Measurements from ENCODE around the gene P3H3. TPM values are rescaled to one million over a fixed set of nuclear protein-coding genes. Genes with fewer than 3 reads are reported as not detected.

P3H3 gene
- total RNA-seq, 2 experiments from 2014 or later: 0.18 to 0.68 TPM

- ChIA-PET CTCF (interaction anchor here (0.7 to 3.0 kb wide), 7 partner anchors 8 to 249 kb away, joined by 3 to 18 read pairs (median 6); partner anchors contain the start of genes COPS7A, LAG3 and MLF2), POLR2A (interaction anchor here (0.7 to 7.9 kb wide), 9 partner anchors 9 to 177 kb away, joined by 3 to 153 read pairs (median 5); partner anchors contain the start of genes C12orf57, COPS7A, LAG3 and MLF2)
- no peak for DNase-seq
- H3K27ac Mint-ChIP-seq: peak overlapping the region; percentile 74
- H3K36me3 Mint-ChIP-seq (ENCODE audit: low read depth): peaks cover 16% of the 10 kb centered on the region
- no peaks in the 10 kb centered on the region for H3K27me3 Mint-ChIP-seq
- H3K4me3 Mint-ChIP-seq: peak overlapping the region; percentile 33
- H3K4me1 Mint-ChIP-seq: peaks cover 50% of the 10 kb centered on the region
- H3K9me3 Mint-ChIP-seq: no peaks in the 10 kb centered on the region
These were observed 41.7 kb upstream of the P3H3 start for GRCh38 chr12:6786416-6787094.

GRCh38 chr12:6787309-6787708 lies 40.9 kb upstream of the P3H3 start:
- Mint-ChIP-seq H3K27ac (peak overlapping the region; percentile 74), H3K27me3 (no peaks in the 10 kb centered on the region), H3K36me3 (ENCODE audit: low read depth) (peaks cover 23% of the 10 kb centered on the region), H3K4me3 (peak overlapping the region; percentile 33), H3K4me1 (peaks cover 54% of the 10 kb centered on the region), H3K9me3 (no peaks in the 10 kb centered on the region)
- ChIA-PET POLR2A (interaction anchor here (0.7 to 7.9 kb wide), 8 partner anchors 8 to 178 kb away, joined by 3 to 153 read pairs (median 6); partner anchors contain the start of genes C12orf57, COPS7A, LAG3 and MLF2), CTCF (interaction anchor here (0.7 to 3.0 kb wide), 7 partner anchors 9 to 250 kb away, joined by 3 to 18 read pairs (median 6); partner anchors contain the start of genes COPS7A, LAG3 and MLF2)
- no peak for DNase-seq

GRCh38 chr12:6788972-6789924 lies 39.0 kb upstream of the P3H3 start, which contains the start of gene CD4:
Gene CD4 (plus strand): TSS chr12:6789528. CDS start chr12:6800139, 10,611 bp downstream.
- H3K36me3 Mint-ChIP-seq (ENCODE audit: low read depth): peaks cover 34% of the 10 kb centered on the region
- peak; percentile 89 for DNase-seq
- POLR2A ChIA-PET: interaction anchor here (0.6 to 7.9 kb wide), 17 partner anchors 10 to 254 kb away, joined by 3 to 153 read pairs (median 9); partner anchors contain the start of genes C12orf57, CDCA3, COPS7A and GAPDH
- peak within 1 kb of the TSS; percentile 90 for H3K27ac Mint-ChIP-seq
- H3K27me3 Mint-ChIP-seq: no peaks in the 10 kb centered on the region
- no peaks in the 10 kb centered on the region for H3K9me3 Mint-ChIP-seq
- CTCF ChIA-PET: interaction anchor here (0.7 to 5.9 kb wide), 16 partner anchors 9 to 175 kb away, joined by 3 to 53 read pairs (median 5); partner anchors contain the start of genes COPS7A, LAG3, MLF2 and PTMS
- peak within 1 kb of the TSS; percentile 93 for H3K4me3 Mint-ChIP-seq
- peaks cover 56% of the 10 kb centered on the region for H3K4me1 Mint-ChIP-seq

GRCh38 chr12:6790496-6791150 lies 37.6 kb upstream of the P3H3 start:
- peak; percentile 68 for DNase-seq
- no peaks in the 10 kb centered on the region for H3K9me3 Mint-ChIP-seq
- ChIA-PET POLR2A (interaction anchor here (1.2 to 7.9 kb wide), 16 partner anchors 10 to 319 kb away, joined by 3 to 153 read pairs (median 9); partner anchors contain the start of genes C12orf57, C1RL, CDCA3 and COPS7A), CTCF (interaction anchor here (0.6 to 5.9 kb wide), 6 partner anchors 13 to 44 kb away, joined by 3 to 53 read pairs (median 14); partner anchors contain the start of genes MLF2 and PTMS)
- peaks cover 47% of the 10 kb centered on the region for H3K36me3 Mint-ChIP-seq (ENCODE audit: low read depth)
- H3K27ac Mint-ChIP-seq: peak overlapping the region; percentile 90
- peaks cover 53% of the 10 kb centered on the region for H3K4me1 Mint-ChIP-seq
- no peaks in the 10 kb centered on the region for H3K27me3 Mint-ChIP-seq
- peak overlapping the region; percentile 93 for H3K4me3 Mint-ChIP-seq

GRCh38 chr12:6791931-6792520 lies 36.2 kb upstream of the P3H3 start:
- ChIA-PET CTCF (interaction anchor here (1.0 to 5.9 kb wide), 17 partner anchors 8 to 254 kb away, joined by 3 to 53 read pairs (median 5); partner anchors contain the start of genes COPS7A, MLF2, NOP2 and PTMS), POLR2A (interaction anchor here (0.8 to 7.9 kb wide), 21 partner anchors 9 to 317 kb away, joined by 3 to 153 read pairs (median 5); partner anchors contain the start of genes C12orf57, C1RL, CDCA3 and COPS7A)
- H3K9me3 Mint-ChIP-seq: no peaks in the 10 kb centered on the region
- peaks cover 58% of the 10 kb centered on the region for H3K36me3 Mint-ChIP-seq (ENCODE audit: low read depth)
- H3K4me1 Mint-ChIP-seq: peaks cover 52% of the 10 kb centered on the region
- H3K27ac Mint-ChIP-seq: peak overlapping the region; percentile 90
- no peaks in the 10 kb centered on the region for H3K27me3 Mint-ChIP-seq
- H3K4me3 Mint-ChIP-seq: peak overlapping the region; percentile 93
- DNase-seq: no peak

- POLR2A ChIA-PET: interaction anchor here (0.6 to 7.9 kb wide), 23 partner anchors 8 to 317 kb away, joined by 3 to 153 read pairs (median 5); partner anchors contain the start of genes C12orf57, C1RL, CDCA3 and COPS7A
- H3K9me3 Mint-ChIP-seq: no peaks in the 10 kb centered on the region
- peaks cover 51% of the 10 kb centered on the region for H3K4me1 Mint-ChIP-seq
- peak; percentile 70 for DNase-seq
- CTCF ChIA-PET: interaction anchor here (1.0 to 5.9 kb wide), 17 partner anchors 9 to 225 kb away, joined by 3 to 53 read pairs (median 5); partner anchors contain the start of genes COPS7A, MLF2, NOP2 and PTMS
- no peaks in the 10 kb centered on the region for H3K27me3 Mint-ChIP-seq
- H3K36me3 Mint-ChIP-seq (ENCODE audit: low read depth): peaks cover 64% of the 10 kb centered on the region
- peak overlapping the region; percentile 93 for H3K4me3 Mint-ChIP-seq
- H3K27ac Mint-ChIP-seq: peak overlapping the region; percentile 90
These were observed 35.5 kb upstream of the P3H3 start for GRCh38 chr12:6792522-6793201.

- Mint-ChIP-seq H3K36me3 (ENCODE audit: low read depth) (peaks cover 79% of the 10 kb centered on the region), H3K4me1 (peaks cover 53% of the 10 kb centered on the region), H3K27ac (no peak overlapping the region), H3K4me3 (no peak overlapping the region), H3K27me3 (no peaks in the 10 kb centered on the region), H3K9me3 (no peaks in the 10 kb centered on the region)
- CTCF ChIA-PET: interaction anchor here (0.8 to 1.9 kb wide), 2 partner anchors 17 to 29 kb away, joined by 3 to 7 read pairs; partner anchors contain the start of gene PTMS
- DNase-seq: no peak
- POLR2A ChIA-PET: interaction anchor here (1.3 to 1.5 kb wide), 2 partner anchors 8 to 42 kb away, joined by 4 to 5 read pairs; partner anchors contain the start of gene MLF2
These were observed 33.1 kb upstream of the P3H3 start for GRCh38 chr12:6795088-6795487.

- CTCF ChIA-PET: interaction anchor here (0.6 to 1.9 kb wide), 3 partner anchors 8 to 30 kb away, joined by 3 to 7 read pairs (median 3); partner anchors contain the start of gene PTMS
- H3K9me3 Mint-ChIP-seq: no peaks in the 10 kb centered on the region
- H3K27me3 Mint-ChIP-seq: no peaks in the 10 kb centered on the region
- no peak for DNase-seq
- peaks cover 72% of the 10 kb centered on the region for H3K36me3 Mint-ChIP-seq (ENCODE audit: low read depth)
- POLR2A ChIA-PET: interaction anchor here (0.9 to 1.8 kb wide), 3 partner anchors 44 to 108 kb away, joined by 3 to 4 read pairs (median 4); partner anchors contain the start of genes COPS7A, MLF2 and ZNF384
- H3K27ac Mint-ChIP-seq: no peak overlapping the region
- peaks cover 53% of the 10 kb centered on the region for H3K4me1 Mint-ChIP-seq
- no peak overlapping the region for H3K4me3 Mint-ChIP-seq
These were observed 31.6 kb upstream of the P3H3 start for GRCh38 chr12:6796576-6796975.

- DNase-seq: no peak
- peaks cover 35% of the 10 kb centered on the region for H3K4me1 Mint-ChIP-seq
- no peaks in the 10 kb centered on the region for H3K27me3 Mint-ChIP-seq
- no peak overlapping the region for H3K27ac Mint-ChIP-seq
- POLR2A ChIA-PET: interaction anchor here (1.3 kb wide), 1 partner anchor 10 kb away, joined by 3 read pairs; the partner anchor contains the start of gene CD4
- CTCF ChIA-PET: no interaction called here
- no peaks in the 10 kb centered on the region for H3K9me3 Mint-ChIP-seq
- no peak overlapping the region for H3K4me3 Mint-ChIP-seq
- H3K36me3 Mint-ChIP-seq (ENCODE audit: low read depth): peaks cover 73% of the 10 kb centered on the region
These were observed 29.1 kb upstream of the P3H3 start for GRCh38 chr12:6799147-6799546.

GRCh38 chr12:6807170-6807569 lies 21.0 kb upstream of the P3H3 start:
- no peak for DNase-seq
- Mint-ChIP-seq H3K36me3 (ENCODE audit: low read depth) (peaks cover 45% of the 10 kb centered on the region), H3K4me1 (peaks cover 13% of the 10 kb centered on the region), H3K4me3 (no peak overlapping the region), H3K27me3 (no peaks in the 10 kb centered on the region), H3K27ac (no peak overlapping the region), H3K9me3 (no peaks in the 10 kb centered on the region)
- CTCF ChIA-PET: interaction anchor here (0.6 to 1.6 kb wide), 2 partner anchors 54 to 184 kb away, joined by 3 to 5 read pairs; partner anchors contain the start of gene MLF2
- POLR2A ChIA-PET: interaction anchor here (0.8 to 1.7 kb wide), 2 partner anchors 15 to 16 kb away, joined by 3 to 6 read pairs; partner anchors contain the start of gene GPR162

Data from activated CD4-positive, alpha-beta memory T cell treated with anti-CD3 and anti-CD28 coated beads, Interleukin-2, amount 10 ng/mL, durations not matched to agents 7 days and 5 days (primary cell).